NCI-H2029 (cell line): ENCODE data around the gene CISTR.
"Not testable (repeated sequence)": the region's sequence is repeated elsewhere in the genome, so short reads cannot be mapped to it uniquely, and the experiment has no call there.

Experiments
- DNase-seq: peaks from one replicate; lab custom pipeline; 2025; lab: John Stamatoyannopoulos, UW

The CISTR gene

GRCh38 chr12:53719649-53720048 is 32.1 kb downstream of the CISTR start:
- DNase-seq: no peak

GRCh38 chr12:53718567-53718966 is 33.2 kb downstream of the CISTR start:
- not testable (repeated sequence) for DNase-seq

- no peak for DNase-seq
These were observed 34.5 kb downstream of the CISTR start for GRCh38 chr12:53717319-53717718.

GRCh38 chr12:53714004-53714403 is 37.8 kb downstream of the CISTR start:
- no peak for DNase-seq

GRCh38 chr12:53713516-53713915 is 38.3 kb downstream of the CISTR start:
- DNase-seq: no peak

- no peak for DNase-seq
These were observed 39.6 kb downstream of the CISTR start for GRCh38 chr12:53712059-53712643.

GRCh38 chr12:53710091-53710490 is 41.7 kb downstream of the CISTR start:
- no peak for DNase-seq

GRCh38 chr12:53709671-53710070 is 42.1 kb downstream of the CISTR start:
- no peak for DNase-seq

GRCh38 chr12:53706080-53706479 is 45.7 kb downstream of the CISTR start:
- DNase-seq: no peak

- no peak for DNase-seq
These were observed 48.0 kb downstream of the CISTR start for GRCh38 chr12:53703756-53704155.

- peak; percentile 41 for DNase-seq
These were observed 50.1 kb downstream of the CISTR start for GRCh38 chr12:53701518-53702264.

GRCh38 chr12:53700567-53700966 is 51.2 kb downstream of the CISTR start:
- DNase-seq: no peak

- DNase-seq: no peak
These were observed 52.1 kb downstream of the CISTR start for GRCh38 chr12:53699678-53700025.

- DNase-seq: no peak
These were observed 52.7 kb downstream of the CISTR start for GRCh38 chr12:53698948-53699677.

GRCh38 chr12:53696655-53697331 is 55.0 kb downstream of the CISTR start:
- DNase-seq: no peak
